Calu3 (cell line): ENCODE measurements around the gene WHRN. TPM values are rescaled to one million over a fixed set of nuclear protein-coding genes. Genes with fewer than 3 reads are reported as not detected.

Experiments
- BruUV-seq: library from RNA; stranded (reverse); fragments of 400-500 nt; replicated peaks from 2 replicates; lab custom pipeline; 2021; lab: Mats Ljungman, UMichigan
- CTCF ChIA-PET: fragments of 300-600 bp; sonication (Branson Sonifier 250); formaldehyde crosslinking; loops from one replicate; lab custom pipeline; 2022; ENCODE audit warnings: antibody characterized with exemption; lab: Charles Lee
- DNase-seq: peaks from one replicate; pipeline ENCODE4 v3.0.0; 2022
- H3K27ac Mint-ChIP-seq: one replicate; pipeline ENCODE4 v1.8.0; 2022; ENCODE audit warnings: mixed read lengths; ENCODE audit not compliant: unreplicated experiment
- H3K27me3 Mint-ChIP-seq: one replicate; pipeline ENCODE4 v1.8.0; 2022; ENCODE audit warnings: mixed read lengths; ENCODE audit not compliant: unreplicated experiment
- H3K36me3 Mint-ChIP-seq: one replicate; pipeline ENCODE4 v1.8.0; 2022; ENCODE audit warnings: mild to moderate bottlenecking, moderate library complexity, mixed read lengths; ENCODE audit not compliant: insufficient read depth, unreplicated experiment
- H3K4me1 Mint-ChIP-seq: one replicate; pipeline ENCODE4 v1.8.0; 2022; ENCODE audit warnings: mild to moderate bottlenecking, low read depth, mixed read lengths; ENCODE audit not compliant: unreplicated experiment
- H3K4me3 Mint-ChIP-seq: one replicate; pipeline ENCODE4 v1.8.0; 2022; ENCODE audit warnings: mild to moderate bottlenecking, low read depth, moderate library complexity, mixed read lengths; ENCODE audit not compliant: unreplicated experiment
- H3K9me3 Mint-ChIP-seq: one replicate; pipeline ENCODE4 v1.8.0; 2022; ENCODE audit warnings: low read depth, mixed read lengths; ENCODE audit not compliant: unreplicated experiment
- intact Hi-C: fragments of 100-400 bp; cut with micrococcal nuclease; formaldehyde crosslinking; loops from one replicate; pipeline ENCODE4 v1.10.0; 2022; ENCODE audit not compliant: unreplicated experiment
- total RNA-seq: library from RNA; stranded (reverse); gene quantifications from 2 replicates; pipeline ENCODE4 v1.2.3, GENCODE V29; 2022
- TF ChIP-seq, protein P1 (sequence below): fragments of 200-600 bp; IDR thresholded peaks from one replicate; pipeline ENCODE4 v1.8.0; 2022; ENCODE audit warnings: antibody characterized with exemption; ENCODE audit not compliant: unreplicated experiment

The WHRN gene
- total RNA-seq, 1 experiment from 2014 or later = 4.9 TPM

GRCh38 chr9:114392749-114393112 lies 112.5 kb downstream of the WHRN start:
- no TSS peak for BruUV-seq
- intact Hi-C loops = no loop called here
- Mint-ChIP-seq H3K36me3 (peaks cover 11% of the 10 kb centered on the region), H3K9me3 (no peaks in the 10 kb centered on the region), H3K27me3 (no peaks in the 10 kb centered on the region), H3K4me1 (peaks cover 7% of the 10 kb centered on the region), H3K4me3 (no peak overlapping the region), H3K27ac (no peak overlapping the region)
- CTCF ChIA-PET = interaction anchor here (0.6 kb wide), 1 partner anchor 10 kb away, joined by 3 read pairs; no protein-coding TSS in a partner anchor
- TF ChIP-seq, protein P1, sequence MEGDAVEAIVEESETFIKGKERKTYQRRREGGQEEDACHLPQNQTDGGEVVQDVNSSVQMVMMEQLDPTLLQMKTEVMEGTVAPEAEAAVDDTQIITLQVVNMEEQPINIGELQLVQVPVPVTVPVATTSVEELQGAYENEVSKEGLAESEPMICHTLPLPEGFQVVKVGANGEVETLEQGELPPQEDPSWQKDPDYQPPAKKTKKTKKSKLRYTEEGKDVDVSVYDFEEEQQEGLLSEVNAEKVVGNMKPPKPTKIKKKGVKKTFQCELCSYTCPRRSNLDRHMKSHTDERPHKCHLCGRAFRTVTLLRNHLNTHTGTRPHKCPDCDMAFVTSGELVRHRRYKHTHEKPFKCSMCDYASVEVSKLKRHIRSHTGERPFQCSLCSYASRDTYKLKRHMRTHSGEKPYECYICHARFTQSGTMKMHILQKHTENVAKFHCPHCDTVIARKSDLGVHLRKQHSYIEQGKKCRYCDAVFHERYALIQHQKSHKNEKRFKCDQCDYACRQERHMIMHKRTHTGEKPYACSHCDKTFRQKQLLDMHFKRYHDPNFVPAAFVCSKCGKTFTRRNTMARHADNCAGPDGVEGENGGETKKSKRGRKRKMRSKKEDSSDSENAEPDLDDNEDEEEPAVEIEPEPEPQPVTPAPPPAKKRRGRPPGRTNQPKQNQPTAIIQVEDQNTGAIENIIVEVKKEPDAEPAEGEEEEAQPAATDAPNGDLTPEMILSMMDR = no peak
- DNase-seq = no peak

DNA sequence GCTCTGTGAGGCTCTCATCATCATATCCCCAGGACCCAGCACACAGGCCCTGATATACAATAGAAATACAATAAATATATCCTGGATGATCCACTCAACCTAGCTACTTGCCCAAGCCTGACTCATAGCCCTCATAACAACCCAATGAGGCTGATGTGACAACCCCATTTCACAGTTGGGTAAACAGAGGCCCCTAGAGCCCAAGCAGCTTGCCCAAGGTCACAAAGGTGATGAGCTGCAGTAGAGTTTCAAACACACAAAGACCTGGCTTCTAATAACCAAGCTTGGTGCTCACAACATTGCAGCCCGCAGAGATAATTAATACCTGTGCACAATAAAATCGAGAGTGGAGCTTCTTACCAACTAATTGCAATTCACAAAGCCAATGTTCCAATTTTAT lies 114.3 kb downstream of the WHRN start:
- intact Hi-C loops = no loop called here
- no peaks in the 10 kb centered on the region for H3K9me3 Mint-ChIP-seq
- H3K4me1 Mint-ChIP-seq = peaks cover 7% of the 10 kb centered on the region
- TF ChIP-seq, protein P1 = no peak
- no peak overlapping the region for H3K4me3 Mint-ChIP-seq
- CTCF ChIA-PET = no interaction called here
- H3K27me3 Mint-ChIP-seq = no peaks in the 10 kb centered on the region
- no peak for DNase-seq
- no TSS peak for BruUV-seq
- no peak overlapping the region for H3K27ac Mint-ChIP-seq
- H3K36me3 Mint-ChIP-seq = no peaks in the 10 kb centered on the region

- Mint-ChIP-seq H3K27me3 (no peaks in the 10 kb centered on the region), H3K36me3 (no peaks in the 10 kb centered on the region), H3K27ac (no peak overlapping the region), H3K4me3 (no peak overlapping the region), H3K4me1 (peaks cover 7% of the 10 kb centered on the region), H3K9me3 (no peaks in the 10 kb centered on the region)
- intact Hi-C loops = no loop called here
- TF ChIP-seq, protein P1 = no peak
- DNase-seq = no peak
- BruUV-seq = no TSS peak
- CTCF ChIA-PET = interaction anchor here (0.5 kb wide), 1 partner anchor 15 kb away, joined by 5 read pairs; no protein-coding TSS in a partner anchor
These were observed 115.5 kb downstream of the WHRN start for GRCh38 chr9:114389612-114390368.

DNA sequence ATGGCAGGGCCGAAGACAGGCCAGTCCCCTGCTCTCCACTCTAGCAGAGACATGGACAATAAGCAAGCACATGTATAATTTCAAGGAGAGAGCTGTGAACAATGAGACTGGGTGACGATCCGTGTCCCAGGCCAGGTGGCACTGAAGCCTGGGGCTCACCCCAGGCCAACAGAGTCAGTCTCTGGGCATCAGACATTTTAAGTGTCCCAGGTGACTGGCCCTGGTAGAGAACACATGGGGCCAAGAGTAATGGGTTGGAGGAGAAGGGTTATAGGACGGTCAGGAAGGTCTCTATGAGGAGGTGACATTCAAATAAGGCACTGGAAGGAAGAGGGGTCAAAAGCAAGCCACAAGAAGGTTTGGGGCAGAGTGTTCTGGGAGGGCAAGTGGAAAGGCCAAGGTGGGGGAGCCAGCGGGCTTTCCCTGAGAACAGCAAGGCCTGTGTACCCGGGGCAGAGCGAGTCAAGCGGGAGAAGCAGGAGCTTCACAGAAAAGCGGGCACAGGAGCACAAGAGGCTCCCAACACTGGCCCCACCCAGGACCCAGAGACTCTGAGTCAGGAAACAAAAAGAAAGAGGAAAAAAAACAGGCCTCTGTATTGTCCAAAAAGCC lies 116.4 kb downstream of the WHRN start:
- no peaks in the 10 kb centered on the region for H3K27me3 Mint-ChIP-seq
- no peaks in the 10 kb centered on the region for H3K9me3 Mint-ChIP-seq
- intact Hi-C loops = no loop called here
- H3K27ac Mint-ChIP-seq = no peak overlapping the region
- H3K36me3 Mint-ChIP-seq = no peaks in the 10 kb centered on the region
- no peak overlapping the region for H3K4me3 Mint-ChIP-seq
- no TSS peak for BruUV-seq
- TF ChIP-seq, protein P1 = no peak
- CTCF ChIA-PET = interaction anchor here (0.5 kb wide), 1 partner anchor 16 kb away, joined by 5 read pairs; no protein-coding TSS in a partner anchor
- peaks cover 7% of the 10 kb centered on the region for H3K4me1 Mint-ChIP-seq
- DNase-seq = no peak
